Epithelial cell of esophagus (primary cell): ENCODE measurements around the gene RPS6KL1.

ENCODE experiments used
- DNase-seq: peaks from one replicate; pipeline ENCODE4 v3.0.0; 2010; ENCODE audit warnings: low read depth
- H3K4me3 ChIP-seq: 2 replicates; pipeline ENCODE4 v1.5.1; 2011; ENCODE audit warnings: mild to moderate bottlenecking, low read length, control low read depth
- CTCF ChIP-seq: IDR thresholded peaks from 2 replicates; pipeline ENCODE4 v1.5.1; 2011; ENCODE audit warnings: low read depth, mild to moderate bottlenecking, low read length, control low read depth, inconsistent platforms; ENCODE audit not compliant: insufficient read depth; ENCODE audit errors: missing control alignments

Gene RPS6KL1

GRCh38 chr14:74888164-74889158 is 34.6 kb downstream of the RPS6KL1 start:
- no peak overlapping the region for H3K4me3 ChIP-seq
- DNase-seq, result peak; percentile 25
- no peak for TF ChIP-seq CTCF

- no peak overlapping the region for H3K4me3 ChIP-seq
- no peak for TF ChIP-seq CTCF
- peak; percentile 76 for DNase-seq
Measured at GRCh38 chr14:74886001-74886400, 37.1 kb downstream of the RPS6KL1 start.

- peak overlapping the region; percentile 62 for H3K4me3 ChIP-seq
- DNase-seq, result peak; percentile 85
- TF ChIP-seq CTCF, result no peak
Measured at GRCh38 chr14:74882103-74882920, 40.7 kb downstream of the RPS6KL1 start.

- peak within 1 kb of the TSS; percentile 62 for H3K4me3 ChIP-seq
- DNase-seq, result peak; percentile 88
- no peak for TF ChIP-seq CTCF
Measured at GRCh38 chr14:74881431-74882102, 41.5 kb downstream of the RPS6KL1 start, which contains the start of gene DLST. Gene DLST (plus strand): TSS chr14:74881916. CDS start chr14:74881954, 38 bp downstream.

- no peak for DNase-seq
- H3K4me3 ChIP-seq, result no peak overlapping the region
- no peak for TF ChIP-seq CTCF
Measured at GRCh38 chr14:74879427-74880182, 43.5 kb downstream of the RPS6KL1 start.
